Endothelial cell of umbilical vein (primary cell): ENCODE measurements around the gene THSD7B. TPM values are rescaled to one million over a fixed set of nuclear protein-coding genes. Genes with fewer than 3 reads are reported as not detected.

Experiments
- BruUV-seq: library from RNA; stranded (reverse); fragments of 400-500 nt; replicated peaks from 2 replicates; lab custom pipeline; 2021; lab: Mats Ljungman, UMichigan
- CTCF ChIA-PET: fragments of 300-600, 350-600 bp; sonication (Branson Sonifier 250); formaldehyde crosslinking; loops from one replicate; lab custom pipeline; 2021; ENCODE audit warnings: antibody characterized with exemption, inconsistent platforms; lab: Charles Lee
- POLR2A ChIA-PET: fragments of 300-600, 350-600 bp; sonication (Branson Sonifier 250); formaldehyde crosslinking; loops from one replicate; lab custom pipeline; 2021; ENCODE audit warnings: antibody characterized with exemption, inconsistent platforms; lab: Charles Lee
- DNase-seq: peaks from one replicate; pipeline ENCODE4 v3.0.0-alpha.2; 2011; ENCODE audit warnings: low read depth, low spot score
- FAIRE-seq: peaks from 2 replicates; lab custom pipeline; 2011; peaks lifted over from hg19 to GRCh38; lab: Jason Lieb, UNC
- H2AFZ ChIP-seq: 2 replicates; pipeline ENCODE4 v1.6.0; 2012; ENCODE audit warnings: low read depth, low read length, control low read depth, inconsistent platforms
- H3K27ac ChIP-seq: 2 replicates; pipeline ENCODE4 v1.5.1; 2011; ENCODE audit warnings: low read depth, mild to moderate bottlenecking, control low read depth, low read length, moderate library complexity; ENCODE audit not compliant: insufficient read depth
- H3K27me3 ChIP-seq, 2 experiments: 2 replicates each; pipeline versions ENCODE4 v1.6.0 to v1.6.1; 2011; ENCODE audit warnings: low read length in 2 of 2, mixed read lengths in 1 of 2; ENCODE audit not compliant: control insufficient read depth in 2 of 2, insufficient read depth in 2 of 2
- H3K36me3 ChIP-seq, 2 experiments: 2 replicates in 1 of 2; 3 replicates in 1 of 2; pipeline ENCODE4 v1.5.1; 2011; ENCODE audit warnings: low read length in 2 of 2, mild to moderate bottlenecking in 1 of 2, moderate library complexity in 1 of 2; ENCODE audit not compliant: control insufficient read depth in 2 of 2, insufficient read depth in 2 of 2; ENCODE audit errors: extremely low read depth in 1 of 2
- H3K4me1 ChIP-seq: 3 replicates; pipeline ENCODE4 v1.5.1; 2011; ENCODE audit warnings: mild to moderate bottlenecking, low read length; ENCODE audit not compliant: control insufficient read depth, insufficient read depth; ENCODE audit errors: extremely low read depth
- H3K4me2 ChIP-seq: 2 replicates; pipeline ENCODE4 v1.6.1; 2011; ENCODE audit warnings: low read length, control low read depth, mixed read lengths; ENCODE audit not compliant: insufficient read depth
- H3K4me3 ChIP-seq, 3 experiments: fragments of 200-600 bp in 1 of 3; sonication (generic), shearing (Covaris generic) in 1 of 3; replicated peaks in 1 of 3; 2 replicates each; pipeline ENCODE4 v1.5.1; 2011 to 2016; ENCODE audit warnings: control low read depth in 3 of 3, low read length in 3 of 3, mild to moderate bottlenecking in 2 of 3, inconsistent platforms in 1 of 3, low read depth in 1 of 3, moderate library complexity in 1 of 3; ENCODE audit not compliant: insufficient read depth in 1 of 3
- H3K79me2 ChIP-seq: 2 replicates; pipeline ENCODE4 v1.6.0; 2012; ENCODE audit warnings: low read length, inconsistent platforms; ENCODE audit not compliant: control insufficient read depth, insufficient read depth
- H3K9ac ChIP-seq: replicated peaks from 2 replicates; pipeline ENCODE3; 2011; ENCODE audit warnings: low read length, control low read depth; ENCODE audit not compliant: insufficient read depth; ENCODE audit errors: extremely low read depth
- H3K9me1 ChIP-seq: replicated peaks from 3 replicates; pipeline ENCODE4 v1.6.0; 2011; ENCODE audit warnings: mild to moderate bottlenecking, low read length; ENCODE audit not compliant: control insufficient read depth, insufficient read depth; ENCODE audit errors: extremely low read depth
- H3K9me3 ChIP-seq: replicated peaks from 2 replicates; pipeline ENCODE4 v1.5.1; 2012; ENCODE audit warnings: low read length, inconsistent platforms; ENCODE audit not compliant: control insufficient read depth, insufficient read depth
- H4K20me1 ChIP-seq: replicated peaks from 2 replicates; pipeline ENCODE3; 2011; ENCODE audit warnings: mild to moderate bottlenecking, low read length; ENCODE audit not compliant: control insufficient read depth, insufficient read depth; ENCODE audit errors: extremely low read depth
- EZH2 ChIP-seq: IDR thresholded peaks from 2 replicates; pipeline ENCODE4 v1.6.1; 2012; ENCODE audit warnings: borderline replicate concordance, low read depth, mild to moderate bottlenecking, moderate library complexity, low read length, inconsistent platforms; ENCODE audit not compliant: severe bottlenecking
- FOS ChIP-seq: IDR thresholded peaks from 2 replicates; pipeline ENCODE4 v1.6.1; 2011; ENCODE audit warnings: mild to moderate bottlenecking, low read length, moderate library complexity, borderline replicate concordance; ENCODE audit not compliant: insufficient read depth
- GATA2 ChIP-seq: IDR thresholded peaks from 2 replicates; pipeline ENCODE4 v1.7.0; 2011; ENCODE audit warnings: low read depth, mild to moderate bottlenecking, moderate library complexity, mixed read lengths, low read length; ENCODE audit not compliant: insufficient read length, insufficient read depth
- JUN ChIP-seq: IDR thresholded peaks from 2 replicates; pipeline ENCODE4 v1.6.1; 2011; ENCODE audit warnings: borderline replicate concordance, low read depth; ENCODE audit not compliant: insufficient read length, insufficient read depth
- MYC ChIP-seq: IDR thresholded peaks from one replicate; pipeline ENCODE4 v1.6.1; 2011; ENCODE audit warnings: mild to moderate bottlenecking, low read depth, low read length
- POLR2A ChIP-seq: IDR thresholded peaks from 2 replicates; pipeline ENCODE4 v1.6.1; 2012; ENCODE audit warnings: low read depth, mild to moderate bottlenecking, control low read depth, low read length
- POLR2AphosphoS5 ChIP-seq: IDR thresholded peaks from 2 replicates; pipeline ENCODE4 v1.6.1; 2012; ENCODE audit warnings: low read depth, mild to moderate bottlenecking, control low read depth, low read length, moderate library complexity; ENCODE audit not compliant: insufficient read depth
- dilution Hi-C: fragments of 300-500 bp; cut with MboI; formaldehyde crosslinking; loops from one replicate; pipeline ENCODE4 v1.15.0; 2019; ENCODE audit warnings: low sequenced_read_pairs; ENCODE audit not compliant: extremely low pct_ligation_motif_present
- intact Hi-C: fragments of 100-400 bp; cut with micrococcal nuclease; formaldehyde crosslinking; loops from one replicate; pipeline ENCODE4 v1.10.0; 2022
- polyA plus RNA-seq, 4 experiments: library from polyadenylated mRNA; depleted of rRNA in 3 of 4; stranded (reverse) in 3 of 4; unstranded in 1 of 4; fragments of >200 nt; gene quantifications; 2 replicates each; pipeline versions ENCODE4 v1.2.1 to v1.2.3, GENCODE V29; 2011 to 2012; ENCODE audit warnings: missing spikeins in 1 of 4
- total RNA-seq: library from RNA; stranded (reverse); gene quantifications from 2 replicates; pipeline ENCODE4 v1.2.3, GENCODE V29; 2021
- TF ChIP-seq, protein P1 (sequence below), 2 donors: IDR thresholded peaks; 1 replicate in 1 of 2; 2 replicates in 1 of 2; pipeline ENCODE4 v1.5.1; 2011; ENCODE audit warnings: low read length in 2 of 2, mild to moderate bottlenecking in 2 of 2, moderate library complexity in 2 of 2, control low read depth in 1 of 2, inconsistent platforms in 1 of 2, low read depth in 1 of 2; ENCODE audit not compliant: insufficient read depth in 1 of 2; ENCODE audit errors: extremely low read depth in 1 of 2
- TF ChIP-seq, protein P2 (sequence below): IDR thresholded peaks from 2 replicates; pipeline ENCODE4 v1.6.1; 2011; ENCODE audit not compliant: insufficient read depth, insufficient read length

Gene THSD7B
- total and polyA plus RNA-seq, 2 donors (not counting 3 experiments of a cell fraction or from before 2014, with no cell fraction given) = 0.04 TPM; not detected in 1

DNA sequence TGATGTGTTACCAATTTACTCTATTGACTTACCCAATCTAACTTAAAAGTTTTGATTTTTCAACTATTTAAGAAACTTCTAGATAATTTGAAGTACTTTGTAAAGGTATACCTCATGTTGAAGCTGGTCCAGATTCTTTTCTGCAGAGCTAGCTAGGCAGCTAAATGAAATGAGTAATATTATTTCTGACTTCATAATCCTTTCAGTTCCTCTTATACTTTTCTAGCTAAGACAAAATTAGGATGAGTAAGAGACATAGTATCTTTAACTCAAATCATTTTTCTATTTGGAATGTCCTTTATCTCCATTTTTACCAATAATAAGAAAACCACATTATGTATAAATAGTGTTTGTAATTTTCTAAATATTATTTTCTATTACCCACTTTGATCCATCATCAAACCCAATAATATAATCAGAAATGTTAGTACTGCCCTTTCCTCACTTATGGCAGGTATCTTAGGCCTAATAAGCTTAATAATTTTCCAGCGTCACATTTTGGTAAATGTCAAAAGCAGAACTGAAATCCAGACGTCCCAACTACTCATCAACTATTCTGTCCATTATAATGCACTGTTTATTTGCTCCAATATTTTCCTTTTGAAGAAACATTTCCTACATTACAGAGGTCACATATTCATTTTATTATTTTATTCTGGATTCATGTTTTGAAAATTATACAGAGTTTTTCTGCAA, 456.6 kb downstream of the THSD7B start:
- Histone ChIP-seq H3K9me3 (no peaks in the 10 kb centered on the region), H3K27me3 (no peaks in the 10 kb centered on the region), H3K9ac (no peak overlapping the region), H3K79me2 (no peaks in the 10 kb centered on the region), H3K4me1 (no peaks in the 10 kb centered on the region), H3K27ac (no peak overlapping the region), H4K20me1 (no peaks in the 10 kb centered on the region), H3K36me3 (no peaks in the 10 kb centered on the region), H3K9me1 (no peaks in the 10 kb centered on the region), H3K4me2 (no peak overlapping the region), H2AFZ (no peak overlapping the region), H3K4me3 (no peak overlapping the region)
- intact Hi-C loops = no loop called here
- DNase-seq (no peak), FAIRE-seq (no peak)
- no peak for TF ChIP-seq EZH2
- no peak for TF ChIP-seq MYC
- no peak for TF ChIP-seq FOS
- no peak for TF ChIP-seq GATA2
- TF ChIP-seq POLR2A = no peak
- TF ChIP-seq, protein P1, sequence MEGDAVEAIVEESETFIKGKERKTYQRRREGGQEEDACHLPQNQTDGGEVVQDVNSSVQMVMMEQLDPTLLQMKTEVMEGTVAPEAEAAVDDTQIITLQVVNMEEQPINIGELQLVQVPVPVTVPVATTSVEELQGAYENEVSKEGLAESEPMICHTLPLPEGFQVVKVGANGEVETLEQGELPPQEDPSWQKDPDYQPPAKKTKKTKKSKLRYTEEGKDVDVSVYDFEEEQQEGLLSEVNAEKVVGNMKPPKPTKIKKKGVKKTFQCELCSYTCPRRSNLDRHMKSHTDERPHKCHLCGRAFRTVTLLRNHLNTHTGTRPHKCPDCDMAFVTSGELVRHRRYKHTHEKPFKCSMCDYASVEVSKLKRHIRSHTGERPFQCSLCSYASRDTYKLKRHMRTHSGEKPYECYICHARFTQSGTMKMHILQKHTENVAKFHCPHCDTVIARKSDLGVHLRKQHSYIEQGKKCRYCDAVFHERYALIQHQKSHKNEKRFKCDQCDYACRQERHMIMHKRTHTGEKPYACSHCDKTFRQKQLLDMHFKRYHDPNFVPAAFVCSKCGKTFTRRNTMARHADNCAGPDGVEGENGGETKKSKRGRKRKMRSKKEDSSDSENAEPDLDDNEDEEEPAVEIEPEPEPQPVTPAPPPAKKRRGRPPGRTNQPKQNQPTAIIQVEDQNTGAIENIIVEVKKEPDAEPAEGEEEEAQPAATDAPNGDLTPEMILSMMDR (IDR thresholded peaks at IDR 0.05; ENCODE audit: extremely low read depth in 1 of 2, insufficient read depth in 1 of 2, low read depth in 1 of 2, low read length in 2 of 2) = no peak
- TF ChIP-seq, protein P2, sequence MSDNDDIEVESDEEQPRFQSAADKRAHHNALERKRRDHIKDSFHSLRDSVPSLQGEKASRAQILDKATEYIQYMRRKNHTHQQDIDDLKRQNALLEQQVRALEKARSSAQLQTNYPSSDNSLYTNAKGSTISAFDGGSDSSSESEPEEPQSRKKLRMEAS = no peak
- no peak for TF ChIP-seq POLR2AphosphoS5
- TF ChIP-seq JUN = no peak
- BruUV-seq = no TSS peak
- ChIA-PET CTCF (no interaction called here), POLR2A (no interaction called here)
- dilution Hi-C loops = no loop called here
